Activated CD4-positive, alpha-beta T cell treated with anti-CD3 and anti-CD28 coated beads, Interleukin-2, amount 10 ng/mL, durations not matched to agents 24 days and 14 days (primary cell): Measurements from ENCODE around the gene RMDN2. TPM values are rescaled to one million over a fixed set of nuclear protein-coding genes. Genes with fewer than 3 reads are reported as not detected.
A peak's percentile ranks its signal among the peaks of the same experiment; 100 is the strongest.

ENCODE experiments used
- DNase-seq: peaks from one replicate; pipeline ENCODE4 v3.0.0; 2022
- H3K27ac Mint-ChIP-seq: one replicate; pipeline ENCODE4 v1.8.0; 2022; ENCODE audit warnings: mild to moderate bottlenecking, mixed read lengths
- H3K27me3 Mint-ChIP-seq: one replicate; pipeline ENCODE4 v1.8.0; 2022; ENCODE audit warnings: mixed read lengths
- H3K36me3 Mint-ChIP-seq: one replicate; pipeline ENCODE4 v1.8.0; 2022; ENCODE audit warnings: low read depth, mild to moderate bottlenecking, mixed read lengths
- H3K4me1 Mint-ChIP-seq: one replicate; pipeline ENCODE4 v1.8.0; 2021; ENCODE audit warnings: mixed read lengths
- H3K4me3 Mint-ChIP-seq: one replicate; pipeline ENCODE4 v1.8.0; 2022; ENCODE audit warnings: mild to moderate bottlenecking, moderate library complexity, mixed read lengths
- H3K9me3 Mint-ChIP-seq: one replicate; pipeline ENCODE4 v1.8.0; 2021; ENCODE audit warnings: mixed read lengths
- intact Hi-C: fragments of 100-400 bp; cut with micrococcal nuclease; formaldehyde crosslinking; loops from one replicate; pipeline ENCODE4 v1.15.1; 2023
- total RNA-seq: library from RNA; stranded (reverse); gene quantifications from 2 replicates; pipeline ENCODE4 v1.2.3, GENCODE V29; 2022

The RMDN2 gene
- total RNA-seq, 1 donor from 2014 or later: 1.2 TPM

DNA sequence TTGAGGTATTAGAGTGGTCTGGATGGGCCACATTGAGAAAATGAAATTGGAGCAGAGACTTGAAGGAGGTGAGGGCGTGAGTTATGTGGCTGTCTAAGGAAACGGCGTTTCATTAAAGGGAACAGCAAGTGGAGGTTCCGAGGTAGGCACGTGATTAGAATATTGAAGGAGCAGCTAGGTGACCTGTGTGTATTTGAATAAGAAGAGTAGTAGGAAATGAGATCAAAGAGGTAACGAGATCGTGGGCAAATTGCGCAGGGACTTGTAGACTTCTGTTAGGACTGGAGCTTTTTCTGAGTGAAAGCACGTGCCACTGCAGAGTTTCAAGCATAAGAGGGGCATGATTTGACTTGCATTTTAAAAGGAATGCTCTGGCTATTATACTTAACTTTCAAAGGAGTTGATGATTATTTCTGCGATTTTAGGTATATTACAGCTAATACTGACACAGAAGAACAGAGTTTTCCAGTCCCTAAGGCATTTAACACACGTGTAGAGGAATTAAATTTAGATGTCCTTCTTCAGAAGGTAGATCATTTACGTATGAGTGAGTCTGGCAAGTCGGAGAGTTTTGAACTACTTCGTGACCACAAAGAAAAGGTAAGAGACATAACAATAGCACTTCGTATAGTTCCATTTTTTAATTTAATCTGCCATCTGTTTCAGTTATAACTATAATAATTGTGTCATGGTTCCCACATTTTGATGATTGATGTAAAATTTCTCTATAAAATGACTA lies 48.7 kb downstream of the RMDN2 start:
- Mint-ChIP-seq H3K27me3 (peaks cover 14% of the 10 kb centered on the region), H3K4me3 (no peak overlapping the region), H3K4me1 (no peaks in the 10 kb centered on the region), H3K9me3 (no peaks in the 10 kb centered on the region), H3K27ac (no peak overlapping the region), H3K36me3 (no peaks in the 10 kb centered on the region)
- intact Hi-C loops: no loop called here
- DNase-seq: no peak

GRCh38 chr2:37975808-37976207 lies 50.7 kb downstream of the RMDN2 start:
- Mint-ChIP-seq H3K9me3 (no peaks in the 10 kb centered on the region), H3K4me1 (no peaks in the 10 kb centered on the region), H3K27me3 (peaks cover 10% of the 10 kb centered on the region), H3K27ac (no peak overlapping the region), H3K36me3 (no peaks in the 10 kb centered on the region), H3K4me3 (no peak overlapping the region)
- intact Hi-C loops: no loop called here
- DNase-seq: no peak

DNA sequence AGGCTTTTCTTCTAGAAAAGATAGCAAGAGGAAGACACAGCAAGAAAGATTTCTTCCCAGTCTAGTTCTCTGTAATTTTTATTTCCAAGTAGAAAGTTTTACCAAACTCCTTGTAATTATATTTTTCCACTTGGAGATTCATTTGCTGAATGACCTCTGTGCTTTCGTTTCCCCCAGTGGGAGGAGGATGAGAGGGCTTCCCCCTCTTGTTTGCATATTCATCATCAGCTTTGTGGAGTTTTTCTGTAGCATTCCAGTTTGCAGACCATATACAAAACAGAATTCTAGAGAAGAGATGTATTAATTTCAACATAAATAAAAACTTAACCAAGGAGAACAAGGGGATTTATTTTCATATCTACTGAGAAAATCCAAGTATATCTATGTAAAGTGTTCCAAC lies 51.3 kb downstream of the RMDN2 start:
- peaks cover 10% of the 10 kb centered on the region for H3K27me3 Mint-ChIP-seq
- H3K9me3 Mint-ChIP-seq: no peaks in the 10 kb centered on the region
- H3K36me3 Mint-ChIP-seq: no peaks in the 10 kb centered on the region
- H3K4me1 Mint-ChIP-seq: no peaks in the 10 kb centered on the region
- no peak overlapping the region for H3K4me3 Mint-ChIP-seq
- no peak overlapping the region for H3K27ac Mint-ChIP-seq
- DNase-seq: no peak
- intact Hi-C loops: no loop called here

- H3K27me3 Mint-ChIP-seq: peaks cover 13% of the 10 kb centered on the region
- H3K9me3 Mint-ChIP-seq: no peaks in the 10 kb centered on the region
- no peak overlapping the region for H3K4me3 Mint-ChIP-seq
- H3K27ac Mint-ChIP-seq: no peak overlapping the region
- intact Hi-C loops: loop anchor here (1.0 to 5.0 kb wide), 4 partner anchors 94 to 525 kb away; partner anchors contain the start of gene CYP1B1
- peaks cover 8% of the 10 kb centered on the region for H3K4me1 Mint-ChIP-seq
- peak; percentile 86 for DNase-seq
- no peaks in the 10 kb centered on the region for H3K36me3 Mint-ChIP-seq
These were observed 57.1 kb downstream of the RMDN2 start for GRCh38 chr2:37982147-37982582.

GRCh38 chr2:37982847-37983246 lies 57.8 kb downstream of the RMDN2 start:
- H3K4me3 Mint-ChIP-seq: no peak overlapping the region
- no peak for DNase-seq
- H3K4me1 Mint-ChIP-seq: peaks cover 8% of the 10 kb centered on the region
- H3K36me3 Mint-ChIP-seq: no peaks in the 10 kb centered on the region
- intact Hi-C loops: loop anchor here (1.0 to 5.0 kb wide), 4 partner anchors 93 to 524 kb away; partner anchors contain the start of gene CYP1B1
- no peak overlapping the region for H3K27ac Mint-ChIP-seq
- peaks cover 13% of the 10 kb centered on the region for H3K27me3 Mint-ChIP-seq
- no peaks in the 10 kb centered on the region for H3K9me3 Mint-ChIP-seq

DNA sequence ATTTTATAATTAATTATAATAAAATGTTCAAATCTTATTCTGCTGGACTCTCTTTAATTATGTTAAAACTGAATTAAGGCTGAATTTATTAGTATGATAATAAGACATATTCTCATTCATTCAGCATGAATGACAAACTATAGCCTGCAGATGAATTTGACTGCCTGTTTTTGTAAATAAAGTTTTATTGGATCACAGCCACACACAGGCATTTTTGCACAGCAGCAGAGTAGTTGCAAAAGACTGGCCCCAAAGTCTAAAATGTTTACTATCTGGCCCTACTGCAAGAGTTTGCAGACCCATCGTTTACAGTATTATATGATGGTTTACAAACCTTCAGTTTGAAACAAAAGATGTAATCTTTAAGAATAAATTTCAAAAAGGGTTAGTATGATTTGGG lies 58.6 kb downstream of the RMDN2 start:
- DNase-seq: no peak
- intact Hi-C loops: loop anchor here (5.0 kb wide), 1 partner anchor 524 kb away; no protein-coding TSS in a partner anchor
- Mint-ChIP-seq H3K4me3 (no peak overlapping the region), H3K4me1 (peaks cover 8% of the 10 kb centered on the region), H3K9me3 (no peaks in the 10 kb centered on the region), H3K36me3 (no peaks in the 10 kb centered on the region), H3K27me3 (peaks cover 13% of the 10 kb centered on the region), H3K27ac (no peak overlapping the region)

DNA sequence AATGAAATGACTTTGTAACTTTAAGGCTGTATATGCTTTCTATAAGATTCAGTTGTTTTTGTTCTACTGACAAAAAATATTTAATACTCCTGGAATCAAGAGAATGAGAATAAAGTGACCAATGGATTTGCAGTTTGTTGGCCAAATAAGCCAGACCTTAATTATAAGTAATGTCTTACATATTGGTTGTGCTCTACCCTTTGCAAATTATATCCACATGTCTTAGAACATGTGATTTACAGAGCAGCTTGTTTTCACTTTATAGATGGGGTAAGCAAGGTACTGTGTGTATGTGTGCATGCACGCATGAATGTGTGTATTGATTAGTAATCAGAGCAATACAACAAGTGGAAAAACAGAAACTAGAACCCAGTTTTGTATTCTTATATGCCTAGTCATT lies 59.1 kb downstream of the RMDN2 start:
- Mint-ChIP-seq H3K27ac (no peak overlapping the region), H3K27me3 (peaks cover 13% of the 10 kb centered on the region), H3K9me3 (no peaks in the 10 kb centered on the region), H3K4me3 (no peak overlapping the region), H3K36me3 (no peaks in the 10 kb centered on the region), H3K4me1 (peaks cover 8% of the 10 kb centered on the region)
- no peak for DNase-seq
- intact Hi-C loops: loop anchor here (5.0 kb wide), 1 partner anchor 523 kb away; no protein-coding TSS in a partner anchor

GRCh38 chr2:37984589-37984988 lies 59.5 kb downstream of the RMDN2 start:
- H3K4me1 Mint-ChIP-seq: peaks cover 8% of the 10 kb centered on the region
- intact Hi-C loops: loop anchor here (5.0 kb wide), 1 partner anchor 523 kb away; no protein-coding TSS in a partner anchor
- H3K27ac Mint-ChIP-seq: no peak overlapping the region
- no peak overlapping the region for H3K4me3 Mint-ChIP-seq
- DNase-seq: no peak
- peaks cover 13% of the 10 kb centered on the region for H3K27me3 Mint-ChIP-seq
- H3K9me3 Mint-ChIP-seq: no peaks in the 10 kb centered on the region
- no peaks in the 10 kb centered on the region for H3K36me3 Mint-ChIP-seq

DNA sequence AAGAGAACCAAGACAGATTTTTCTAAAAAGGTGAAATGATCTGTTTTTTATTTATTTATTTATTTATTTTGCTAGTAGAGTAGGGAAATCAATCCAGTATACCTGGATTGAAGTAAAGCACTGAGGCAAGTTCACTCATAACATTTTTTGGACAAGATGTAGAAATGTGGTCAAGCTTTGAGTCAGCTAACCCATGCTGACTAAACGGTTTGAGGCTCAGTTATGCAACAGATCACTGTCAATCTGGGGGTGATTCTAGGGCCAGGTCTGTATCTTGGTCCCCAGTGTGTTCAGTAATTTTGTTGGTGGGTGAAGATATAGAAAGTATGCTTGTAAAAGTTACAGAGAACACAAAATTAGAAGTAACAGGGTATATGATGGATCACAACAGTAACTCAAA lies 60.2 kb downstream of the RMDN2 start:
- Mint-ChIP-seq H3K36me3 (no peaks in the 10 kb centered on the region), H3K4me1 (peaks cover 8% of the 10 kb centered on the region), H3K4me3 (no peak overlapping the region), H3K27me3 (peaks cover 13% of the 10 kb centered on the region), H3K9me3 (no peaks in the 10 kb centered on the region), H3K27ac (no peak overlapping the region)
- intact Hi-C loops: no loop called here
- no peak for DNase-seq

- DNase-seq: no peak
- Mint-ChIP-seq H3K27ac (no peak overlapping the region), H3K36me3 (no peaks in the 10 kb centered on the region), H3K9me3 (no peaks in the 10 kb centered on the region), H3K27me3 (peaks cover 8% of the 10 kb centered on the region), H3K4me1 (peaks cover 4% of the 10 kb centered on the region), H3K4me3 (no peak overlapping the region)
- intact Hi-C loops: no loop called here
These were observed 62.1 kb downstream of the RMDN2 start for GRCh38 chr2:37987098-37987775.

DNA sequence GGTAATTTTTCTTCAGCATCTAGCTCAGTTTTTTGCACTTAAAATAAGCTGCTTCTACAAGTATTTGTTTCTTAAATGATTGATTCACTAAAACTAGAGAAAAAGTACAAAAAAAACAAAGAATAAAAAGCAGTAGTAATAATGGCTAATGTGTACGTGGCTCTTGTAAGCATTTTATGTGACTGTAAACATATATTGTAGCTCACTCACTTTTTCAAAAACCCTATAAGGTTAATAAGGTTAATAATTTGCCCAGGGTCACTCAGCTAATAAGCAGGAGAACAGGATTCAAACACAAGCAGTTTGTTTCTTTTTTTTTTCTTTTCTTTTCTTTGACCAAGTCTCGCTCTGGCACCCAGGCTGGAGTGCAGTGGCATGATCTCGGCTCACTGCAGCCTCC lies 67.5 kb downstream of the RMDN2 start:
- Mint-ChIP-seq H3K4me3 (no peak overlapping the region), H3K27ac (no peak overlapping the region), H3K9me3 (no peaks in the 10 kb centered on the region), H3K27me3 (no peaks in the 10 kb centered on the region), H3K4me1 (no peaks in the 10 kb centered on the region), H3K36me3 (no peaks in the 10 kb centered on the region)
- intact Hi-C loops: no loop called here
- no peak for DNase-seq

- H3K27me3 Mint-ChIP-seq: no peaks in the 10 kb centered on the region
- no peak for DNase-seq
- intact Hi-C loops: no loop called here
These were observed 68.1 kb downstream of the RMDN2 start for GRCh38 chr2:37993143-37993542.

GRCh38 chr2:37997629-37998028 lies 72.5 kb downstream of the RMDN2 start:
- H3K4me3 Mint-ChIP-seq: no peak overlapping the region
- no peaks in the 10 kb centered on the region for H3K9me3 Mint-ChIP-seq
- H3K4me1 Mint-ChIP-seq: no peaks in the 10 kb centered on the region
- DNase-seq: no peak
- no peaks in the 10 kb centered on the region for H3K27me3 Mint-ChIP-seq
- H3K27ac Mint-ChIP-seq: no peak overlapping the region
- no peaks in the 10 kb centered on the region for H3K36me3 Mint-ChIP-seq
- intact Hi-C loops: no loop called here

More at GRCh38 chr2:37993143-37993542, 68.1 kb downstream of the RMDN2 start:
- Mint-ChIP-seq H3K9me3 (no peaks in the 10 kb centered on the region), H3K27ac (no peak overlapping the region), H3K4me3 (no peak overlapping the region), H3K4me1 (no peaks in the 10 kb centered on the region), H3K36me3 (no peaks in the 10 kb centered on the region)

GRCh38 chr2:38000485-38001222 lies 75.6 kb downstream of the RMDN2 start:
- Mint-ChIP-seq H3K36me3 (no peaks in the 10 kb centered on the region), H3K9me3 (no peaks in the 10 kb centered on the region), H3K27ac (no peak overlapping the region), H3K4me1 (no peaks in the 10 kb centered on the region), H3K4me3 (no peak overlapping the region), H3K27me3 (no peaks in the 10 kb centered on the region)
- no peak for DNase-seq
- intact Hi-C loops: no loop called here
